ENCODE data around the gene MLPH. TPM values are rescaled to one million over a fixed set of nuclear protein-coding genes. Genes with fewer than 3 reads are reported as not detected.

Gene MLPH
- total RNA-seq, 1 donor from 2014 or later = 15.7 TPM

DNA sequence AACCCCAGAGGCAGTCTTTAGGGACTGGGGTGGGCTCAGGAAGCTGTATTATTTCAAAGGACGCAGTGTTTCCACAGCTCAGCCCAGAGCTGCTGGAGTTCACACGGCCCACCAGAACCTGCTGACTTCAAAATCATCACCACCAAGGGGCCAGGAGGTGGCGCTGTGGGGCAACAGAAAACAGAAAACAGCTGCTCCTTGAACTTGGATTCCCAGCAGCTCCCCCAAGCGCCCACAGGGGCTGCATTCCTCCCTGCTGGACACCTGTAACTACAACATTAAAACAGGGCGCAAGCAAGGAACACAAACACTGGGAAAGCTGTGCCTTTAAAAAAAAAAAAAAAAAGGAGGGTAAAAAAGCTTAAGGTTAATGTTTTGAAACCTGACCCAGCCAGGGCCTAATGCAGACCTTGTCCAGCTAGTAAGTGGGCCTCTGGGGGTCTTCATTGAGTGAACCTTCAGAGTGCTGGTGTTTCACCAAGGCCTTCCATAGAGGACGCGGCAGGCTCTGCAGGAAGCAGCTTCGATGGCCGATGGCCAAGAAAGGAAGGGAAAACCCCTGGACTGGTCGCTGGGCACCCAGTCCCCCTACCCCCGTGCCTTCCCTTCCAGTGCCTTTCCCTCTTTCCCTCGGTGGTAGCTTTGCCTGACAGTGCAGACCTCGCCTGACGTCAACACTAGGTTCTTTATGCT is 25.9 kb downstream of the MLPH start:
- intact Hi-C loops (cut with DNase I) = loop anchor here (1.0 to 10.0 kb wide), 4 partner anchors 59 to 386 kb away; no protein-coding TSS in a partner anchor
- DNase-seq (ENCODE audit: low spot score) = peak; percentile 92

DNA sequence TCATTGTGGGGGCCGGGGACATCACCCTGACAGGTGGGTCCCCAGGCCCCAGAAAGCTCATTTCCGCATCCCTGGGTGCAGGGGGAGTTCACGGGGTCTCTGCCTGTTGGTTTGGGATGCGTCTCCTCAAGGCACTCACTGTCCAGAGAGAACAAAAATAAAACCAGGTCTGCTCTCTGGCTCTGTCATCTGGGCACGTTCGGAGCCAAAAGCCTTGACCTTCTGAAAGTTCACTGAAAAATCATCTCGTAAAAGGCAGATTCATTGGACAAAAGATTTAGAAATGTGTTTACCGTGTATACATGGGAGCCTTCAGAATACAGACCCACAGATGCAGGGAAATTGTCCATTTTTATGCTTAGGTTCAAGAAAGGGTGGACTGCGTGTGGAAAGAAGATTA is 26.6 kb downstream of the MLPH start:
- DNase-seq (ENCODE audit: low spot score) = no peak
- intact Hi-C loops (cut with DNase I) = loop anchor here (5.0 to 10.0 kb wide), 3 partner anchors 159 to 386 kb away; no protein-coding TSS in a partner anchor

DNA sequence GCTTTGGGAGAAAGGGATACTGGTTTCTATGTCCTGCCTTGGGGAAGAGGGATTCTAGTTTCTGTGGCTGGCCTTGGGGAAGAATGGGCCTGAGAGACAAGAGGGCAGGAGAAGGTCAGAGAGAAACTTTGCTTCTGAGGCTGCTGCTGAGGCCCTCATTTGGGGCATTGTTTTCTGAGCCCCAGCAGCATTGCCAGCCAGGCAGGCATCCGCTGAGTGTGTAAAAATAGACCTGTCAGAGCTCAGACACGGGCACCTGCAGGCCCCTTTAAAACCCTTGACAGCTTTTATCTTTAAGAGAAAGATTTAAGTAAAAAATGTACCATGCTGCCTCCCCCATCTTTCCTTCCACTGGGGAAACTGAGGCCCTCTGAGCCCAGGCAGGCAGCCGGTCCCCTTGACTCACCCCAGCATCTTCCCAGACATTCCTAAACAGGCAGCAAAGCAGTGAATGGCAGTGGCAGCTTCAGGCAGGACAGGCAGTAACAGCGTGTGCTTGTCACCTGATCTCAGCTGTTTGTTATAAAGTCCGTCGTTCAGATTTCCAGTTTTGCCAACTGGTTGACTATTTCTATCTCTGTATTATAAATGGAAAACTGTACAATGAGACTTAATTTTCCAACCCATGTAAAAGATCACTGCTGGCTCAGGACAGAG is 27.6 kb downstream of the MLPH start:
- no peak for DNase-seq (ENCODE audit: low spot score)
- intact Hi-C loops (cut with DNase I) = loop anchor here (5.0 to 10.0 kb wide), 3 partner anchors 158 to 387 kb away; no protein-coding TSS in a partner anchor

DNA sequence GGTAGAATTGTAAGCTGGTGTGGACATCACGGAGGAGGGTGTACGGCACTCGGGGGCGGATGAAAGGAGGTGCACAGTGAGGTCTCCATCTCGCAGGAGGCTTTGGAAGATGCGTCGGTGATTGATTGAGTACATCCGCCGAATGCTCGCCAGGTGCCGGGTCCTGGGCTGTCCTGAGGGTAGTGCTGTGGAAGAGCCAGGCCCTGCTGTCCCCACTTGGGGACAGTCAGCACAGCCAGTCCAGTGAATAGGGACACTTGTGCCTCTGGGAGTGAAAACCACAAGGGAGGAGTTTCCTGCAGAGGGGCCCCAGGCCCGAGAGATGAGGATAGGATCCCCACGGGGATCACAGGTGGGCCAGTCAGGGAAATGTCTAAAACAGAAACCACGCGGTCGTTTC is 28.1 kb downstream of the MLPH start:
- no peak for DNase-seq (ENCODE audit: low spot score)
- intact Hi-C loops (cut with DNase I) = loop anchor here (10.0 kb wide), 1 partner anchor 230 kb away; no protein-coding TSS in a partner anchor

DNA sequence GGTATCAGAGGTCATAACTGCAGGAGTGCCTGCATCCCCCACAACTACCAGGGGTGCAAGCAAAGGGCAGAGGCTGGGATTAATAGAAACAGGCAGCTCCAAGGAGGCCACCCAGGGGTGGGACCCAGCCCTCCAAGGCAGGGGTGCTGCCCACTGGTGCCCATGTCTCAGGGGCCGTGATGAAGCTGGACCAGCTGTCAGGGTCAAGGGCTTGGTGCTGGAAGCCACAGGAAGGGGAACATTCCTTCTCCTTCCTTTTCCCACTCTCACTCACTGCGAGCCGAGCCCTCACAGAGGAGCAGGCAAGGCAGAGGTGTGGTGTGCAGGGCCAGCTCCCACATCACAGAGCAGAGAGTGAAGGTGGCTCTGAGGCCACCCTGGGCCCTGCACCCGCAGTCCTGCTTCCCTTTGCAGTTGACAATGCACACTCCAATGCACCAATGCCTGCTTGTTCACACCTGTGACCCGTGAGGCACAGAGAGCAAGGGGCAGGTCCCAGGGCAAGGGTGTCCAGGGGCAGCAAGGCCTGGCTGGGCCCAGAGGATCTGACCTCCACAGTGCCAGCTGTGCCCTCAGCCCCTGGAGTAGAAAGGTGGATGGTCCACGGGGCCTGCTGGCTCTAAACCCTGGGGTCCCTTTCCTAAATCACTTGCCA is 28.7 kb downstream of the MLPH start:
- no peak for DNase-seq (ENCODE audit: low spot score)
- intact Hi-C loops (cut with DNase I) = loop anchor here (10.0 kb wide), 1 partner anchor 229 kb away; no protein-coding TSS in a partner anchor

DNA sequence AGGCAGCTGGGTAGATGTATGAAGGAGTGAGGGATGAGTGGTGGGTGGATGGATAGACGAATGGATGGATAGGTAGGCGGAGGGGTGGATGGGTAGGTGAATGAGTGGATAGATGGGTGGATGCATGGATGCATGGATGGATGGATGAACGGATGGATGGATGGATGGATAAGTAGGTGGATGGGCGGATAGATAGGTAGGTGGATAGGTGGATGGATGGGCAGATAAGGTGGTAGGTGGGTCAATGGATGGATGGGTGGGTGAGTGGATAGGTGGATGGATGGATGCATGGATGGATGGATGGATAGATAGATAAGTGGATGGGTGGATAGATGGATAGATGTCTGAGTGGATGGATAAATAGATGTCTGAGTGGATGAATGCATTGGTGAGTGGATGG is 30.1 kb downstream of the MLPH start:
- DNase-seq (ENCODE audit: low spot score) = no peak
- intact Hi-C loops (cut with DNase I) = loop anchor here (10.0 kb wide), 1 partner anchor 228 kb away; no protein-coding TSS in a partner anchor

DNA sequence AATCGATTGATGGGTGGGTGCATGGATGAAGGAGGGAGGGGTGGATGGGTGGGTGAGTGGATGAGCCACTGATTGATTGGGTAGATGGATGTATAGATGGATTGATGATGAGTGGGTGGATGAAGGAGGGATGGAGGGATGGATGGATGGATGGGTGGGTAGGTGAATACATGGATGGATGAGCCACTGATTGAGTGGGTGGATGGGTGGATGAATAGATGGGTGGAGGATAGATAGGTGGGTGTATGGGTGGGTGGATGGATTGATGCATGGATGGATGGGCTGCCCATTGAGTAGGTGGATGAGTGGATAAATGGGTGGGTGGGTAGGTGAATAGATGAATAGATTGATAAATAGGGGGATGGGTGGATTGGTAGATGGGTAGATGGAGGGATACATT is 30.9 kb downstream of the MLPH start:
- intact Hi-C loops (cut with DNase I) = loop anchor here (10.0 kb wide), 1 partner anchor 227 kb away; no protein-coding TSS in a partner anchor
- no peak for DNase-seq (ENCODE audit: low spot score)

DNA sequence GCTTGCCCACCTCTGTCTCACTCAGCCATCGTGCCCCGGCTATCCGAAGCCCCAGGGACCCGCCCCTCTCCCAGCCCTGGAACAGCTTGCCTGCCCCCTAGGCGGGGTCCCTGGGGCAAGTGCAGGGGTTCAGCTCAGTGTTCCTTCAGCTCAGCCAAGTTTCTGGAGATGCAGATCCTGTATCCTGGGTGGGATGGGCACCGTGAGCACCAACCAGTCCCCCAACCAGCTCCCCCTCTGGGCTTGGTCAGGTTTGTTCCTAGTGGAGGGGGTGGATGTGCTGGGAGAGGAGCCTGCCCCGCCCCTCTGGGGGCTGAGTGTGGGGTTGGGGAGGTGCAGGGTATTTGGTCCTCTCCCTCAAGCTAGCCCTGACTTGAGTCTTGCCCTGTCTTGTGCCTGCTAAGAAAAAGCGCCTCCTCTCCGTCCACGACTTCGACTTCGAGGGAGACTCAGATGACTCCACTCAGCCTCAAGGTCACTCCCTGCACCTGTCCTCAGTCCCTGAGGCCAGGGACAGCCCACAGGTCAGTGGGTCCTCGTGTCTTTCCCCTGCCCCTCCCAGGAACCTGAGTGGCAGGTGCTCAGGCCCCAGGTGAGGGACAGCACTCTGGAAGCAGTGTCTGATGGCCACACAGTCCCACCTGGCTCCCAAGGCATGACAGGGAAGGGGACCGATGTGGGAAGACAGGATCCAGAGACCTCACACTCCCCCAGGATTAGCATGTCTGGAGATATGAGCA is 32.6 kb downstream of the MLPH start:
- intact Hi-C loops (cut with DNase I) = loop anchor here (10.0 kb wide), 1 partner anchor 225 kb away; no protein-coding TSS in a partner anchor
- no peak for DNase-seq (ENCODE audit: low spot score)

DNA sequence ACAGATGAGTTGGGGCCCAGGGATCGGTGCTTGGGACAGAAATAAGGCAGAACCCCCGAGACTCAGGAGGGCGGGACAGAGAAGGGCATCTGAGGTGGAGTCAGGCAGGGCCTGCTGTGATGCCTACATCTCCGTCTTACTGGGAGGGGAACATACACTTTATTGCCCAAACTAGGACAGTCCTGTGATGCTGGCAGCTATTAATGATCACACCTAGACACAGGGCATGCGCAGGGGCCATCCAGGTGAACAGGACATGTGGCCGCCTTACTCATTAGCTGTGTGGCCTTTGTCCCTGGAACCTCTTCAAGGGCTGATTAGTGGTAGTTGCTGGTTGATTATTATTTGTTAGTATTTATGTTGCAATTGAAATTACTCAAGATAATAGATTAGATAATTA is 33.2 kb downstream of the MLPH start:
- intact Hi-C loops (cut with DNase I) = no loop called here
- no peak for DNase-seq (ENCODE audit: low spot score)

DNA sequence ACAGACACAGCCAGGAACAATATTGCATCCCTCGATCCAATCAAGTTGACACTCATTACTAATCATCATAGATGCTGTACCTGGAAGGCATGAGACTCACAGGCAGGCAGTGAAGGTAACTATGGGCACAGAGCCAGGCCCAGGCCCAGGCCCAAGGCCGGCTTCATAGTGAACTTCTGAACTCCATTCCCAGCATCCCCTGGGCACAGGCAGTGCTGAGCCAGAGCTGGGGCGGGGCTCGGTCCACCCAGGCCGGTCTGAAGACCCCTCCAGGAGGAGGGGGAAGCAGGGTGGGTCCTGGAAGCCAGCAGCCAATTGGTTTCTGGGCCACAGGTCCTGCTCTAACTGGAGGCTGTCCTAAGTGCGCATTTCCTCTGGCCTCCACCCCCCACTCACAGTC is 37.6 kb downstream of the MLPH start:
- DNase-seq (ENCODE audit: low spot score) = no peak
- intact Hi-C loops (cut with DNase I) = no loop called here

DNA sequence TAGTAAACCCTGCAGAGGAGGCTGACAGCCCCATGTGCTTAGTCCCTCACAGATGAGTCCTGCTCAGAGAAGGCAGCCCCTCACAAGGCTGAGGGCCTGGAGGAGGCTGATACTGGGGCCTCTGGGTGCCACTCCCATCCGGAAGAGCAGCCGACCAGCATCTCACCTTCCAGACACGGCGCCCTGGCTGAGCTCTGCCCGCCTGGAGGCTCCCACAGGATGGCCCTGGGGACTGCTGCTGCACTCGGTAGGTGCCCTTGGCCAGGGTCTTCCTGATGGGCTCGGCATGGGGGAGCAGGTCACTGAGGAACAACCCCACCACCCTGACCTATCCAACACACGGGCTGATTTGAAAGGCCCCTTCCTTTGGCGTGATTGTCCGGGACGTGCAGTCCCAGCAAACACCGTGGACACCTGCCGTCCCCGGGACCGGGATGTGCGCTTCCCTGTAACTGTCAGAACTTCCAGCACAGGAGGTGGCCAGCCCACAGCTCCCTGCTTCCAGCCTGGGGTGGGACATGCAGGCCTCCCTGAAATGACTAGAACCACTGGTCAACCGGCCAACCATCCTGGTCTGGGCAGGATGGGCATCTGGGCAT is 38.6 kb downstream of the MLPH start:
- intact Hi-C loops (cut with DNase I) = no loop called here
- no peak for DNase-seq (ENCODE audit: low spot score)

DNA sequence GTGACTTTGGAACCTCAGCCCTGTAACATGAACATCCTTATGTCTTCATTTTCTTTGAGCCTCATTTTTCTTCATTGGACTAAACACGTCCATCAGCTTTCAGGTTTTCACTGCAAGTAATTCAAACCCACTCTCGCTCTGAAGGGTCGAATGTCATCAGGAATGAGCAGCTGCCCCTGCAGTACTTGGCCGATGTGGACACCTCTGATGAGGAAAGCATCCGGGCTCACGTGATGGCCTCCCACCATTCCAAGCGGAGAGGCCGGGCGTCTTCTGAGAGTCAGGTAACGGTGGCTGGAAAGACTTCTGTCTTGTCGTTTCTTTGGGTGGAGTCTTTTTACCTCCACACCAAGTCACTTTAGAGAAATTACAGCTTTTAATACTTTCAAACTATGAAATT is 40.2 kb downstream of the MLPH start:
- intact Hi-C loops (cut with DNase I) = no loop called here
- DNase-seq (ENCODE audit: low spot score) = no peak

DNA sequence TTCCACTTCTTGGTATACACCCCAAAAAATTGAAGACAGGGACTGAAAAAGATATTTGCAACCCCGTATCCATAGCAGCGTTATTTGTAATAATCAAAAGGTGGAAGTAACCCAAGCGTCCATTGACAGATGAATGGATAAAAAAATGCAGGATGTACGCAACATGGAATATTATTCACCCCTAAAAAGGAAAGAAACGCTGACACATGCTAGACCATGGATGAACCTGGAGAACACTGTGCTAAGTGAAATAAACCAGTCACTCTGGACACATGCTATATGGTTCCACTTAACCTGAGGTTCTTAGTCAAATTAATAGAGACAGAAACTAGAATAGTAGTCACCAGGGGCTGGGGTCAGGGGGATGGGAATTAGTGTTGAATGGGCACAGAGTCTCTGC is 40.7 kb downstream of the MLPH start:
- intact Hi-C loops (cut with DNase I) = no loop called here
- no peak for DNase-seq (ENCODE audit: low spot score)

DNA sequence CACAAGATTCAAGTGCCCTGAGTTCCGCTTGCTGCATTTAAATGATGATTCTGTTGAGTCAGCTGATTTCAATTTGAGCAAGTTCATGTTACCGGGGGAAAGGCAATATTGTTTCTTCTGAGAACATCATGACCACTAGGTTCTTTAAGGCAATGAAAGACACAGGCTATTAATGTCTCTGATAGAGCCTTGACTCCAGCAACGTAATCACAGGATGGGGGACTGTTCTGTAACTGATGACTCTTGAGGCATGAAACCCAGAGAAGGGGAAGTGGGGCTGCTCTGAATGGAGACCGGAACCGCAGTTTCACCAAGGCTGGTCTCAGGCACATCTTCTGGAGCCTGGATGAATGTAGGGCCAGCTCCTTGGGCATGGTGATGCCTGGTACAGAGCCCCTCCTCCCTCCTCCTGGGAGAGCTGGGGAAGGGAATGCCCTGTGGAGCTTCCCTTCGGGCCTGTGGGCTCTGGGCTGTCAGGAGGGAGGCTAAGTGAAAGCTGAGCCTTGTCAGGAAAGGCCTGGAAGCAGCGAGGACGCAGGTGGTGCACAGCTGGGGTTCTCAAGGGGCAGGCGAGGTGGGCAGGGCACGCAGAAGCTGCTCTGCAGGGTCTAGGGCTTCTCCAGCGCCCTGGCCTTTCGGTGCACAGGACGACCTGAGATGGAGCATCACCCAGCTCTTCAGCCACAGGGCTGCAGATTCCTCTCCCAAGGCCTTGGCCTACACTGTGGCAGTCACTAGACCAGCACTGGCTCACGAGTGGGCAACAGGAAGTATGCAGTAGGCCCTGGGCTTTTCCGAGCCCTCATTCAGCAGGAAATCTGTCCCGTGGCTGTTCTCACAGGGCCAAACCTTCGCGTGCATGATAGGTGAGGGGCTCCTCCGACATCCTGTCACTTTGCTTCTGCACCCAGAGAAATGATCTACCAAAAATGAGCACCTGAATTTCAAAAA is 42.7 kb downstream of the MLPH start:
- no peak for DNase-seq (ENCODE audit: low spot score)
- intact Hi-C loops (cut with DNase I) = no loop called here

DNA sequence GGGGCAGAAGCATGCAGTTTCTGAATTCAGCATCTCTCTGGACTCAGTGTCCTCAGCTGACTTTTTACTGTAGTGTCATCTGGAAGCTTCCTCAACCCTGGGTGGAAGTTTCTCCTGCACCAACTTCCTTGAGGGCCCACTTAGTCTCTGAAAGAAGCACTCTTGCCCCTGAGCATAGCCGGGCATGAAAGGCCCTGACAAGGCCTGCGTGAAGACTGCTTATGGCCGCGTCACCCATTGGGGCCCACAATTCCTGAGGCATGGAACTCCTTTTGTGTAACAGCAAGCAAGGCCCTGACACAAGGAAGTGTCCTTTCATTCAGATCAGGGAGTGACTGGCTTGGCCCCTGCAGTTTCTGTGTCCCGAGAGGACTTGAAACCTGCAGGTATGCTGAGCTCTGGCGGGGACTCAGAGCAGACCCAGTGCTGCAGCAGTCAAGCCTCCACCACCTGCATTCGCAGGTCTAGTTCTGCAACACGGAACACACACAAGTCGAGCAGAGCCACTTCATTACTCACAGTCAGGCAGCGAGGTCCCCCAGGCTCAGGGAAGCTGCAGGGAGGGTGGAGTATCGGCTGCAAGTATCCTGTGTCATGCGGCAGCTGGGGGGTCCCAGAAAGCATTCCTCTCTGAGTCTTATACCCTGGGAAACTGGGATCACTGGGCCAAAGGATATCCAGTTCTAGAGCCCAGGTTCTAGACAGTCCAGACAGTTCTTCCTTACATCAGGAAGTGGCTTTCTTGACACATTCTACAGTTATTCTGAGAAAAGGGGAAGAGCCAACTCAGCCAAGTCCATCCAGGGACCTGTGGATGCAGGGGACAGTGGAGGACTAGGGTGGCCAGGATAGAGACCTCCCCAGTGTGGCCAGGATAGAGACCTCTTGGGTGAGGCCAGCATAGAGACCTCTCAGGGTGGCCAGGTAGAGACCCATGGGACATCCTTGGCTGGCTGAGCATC is 43.7 kb downstream of the MLPH start:
- intact Hi-C loops (cut with DNase I) = no loop called here
- DNase-seq (ENCODE audit: low spot score) = no peak

DNA sequence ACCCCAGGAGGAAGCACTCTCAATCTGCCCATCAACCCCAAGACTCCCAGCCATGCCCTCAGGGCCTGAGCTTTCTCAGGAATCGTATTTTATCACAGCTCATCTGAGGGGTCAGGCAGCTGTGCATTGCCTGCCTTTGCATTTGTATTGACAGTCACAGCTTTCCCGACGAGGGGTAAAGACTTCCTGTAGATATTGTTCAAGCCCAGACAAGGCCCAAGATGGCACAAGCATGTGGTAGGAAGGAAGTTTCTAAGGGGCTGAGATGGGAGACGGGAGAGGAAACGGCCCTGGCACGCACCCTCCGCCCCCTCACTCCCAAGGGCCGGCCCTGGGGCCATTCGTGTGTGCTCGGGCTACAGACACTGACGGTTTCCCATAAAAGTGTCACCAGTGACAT is 45.1 kb downstream of the MLPH start:
- intact Hi-C loops (cut with DNase I) = no loop called here

DNA sequence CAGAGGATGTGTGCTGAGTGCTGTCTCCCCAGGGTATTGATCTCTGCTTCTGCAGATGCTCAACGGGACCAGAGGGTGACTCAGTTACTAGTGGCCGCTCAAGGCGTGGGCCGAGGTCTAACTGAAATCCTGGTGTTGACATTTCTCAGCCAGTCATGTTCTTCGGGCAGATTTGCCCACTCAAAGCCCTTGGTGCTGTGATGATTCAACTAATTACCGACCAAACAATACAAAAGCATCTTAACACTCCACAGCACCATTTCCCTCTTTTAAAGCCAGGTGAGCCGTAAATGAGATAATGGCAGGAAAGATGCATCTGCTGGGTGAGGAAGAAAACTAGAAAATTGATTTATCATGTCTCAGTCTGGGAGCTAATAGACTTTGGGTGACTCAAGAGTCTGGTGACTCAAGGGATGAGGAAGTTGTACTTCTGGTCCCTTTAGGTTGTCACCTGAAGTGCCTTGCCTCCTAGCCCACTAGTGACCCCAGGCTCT is 46.7 kb downstream of the MLPH start:
- no peak for DNase-seq (ENCODE audit: low spot score)
- intact Hi-C loops (cut with DNase I) = no loop called here

More for the DNA sequence above, 45.1 kb downstream of the MLPH start:
- DNase-seq (ENCODE audit: low spot score) = no peak

Measured in cardiac septum (tissue), 1 donor.